ENCODE measurements around the gene TRAP1. TPM values are rescaled to one million over a fixed set of nuclear protein-coding genes. Genes with fewer than 3 reads are reported as not detected.

The TRAP1 gene
- 217 TPM for polyA plus RNA-seq (2013, experiment 1 of 2)
- polyA plus RNA-seq (2013, experiment 2 of 2) = 214 TPM

DNA sequence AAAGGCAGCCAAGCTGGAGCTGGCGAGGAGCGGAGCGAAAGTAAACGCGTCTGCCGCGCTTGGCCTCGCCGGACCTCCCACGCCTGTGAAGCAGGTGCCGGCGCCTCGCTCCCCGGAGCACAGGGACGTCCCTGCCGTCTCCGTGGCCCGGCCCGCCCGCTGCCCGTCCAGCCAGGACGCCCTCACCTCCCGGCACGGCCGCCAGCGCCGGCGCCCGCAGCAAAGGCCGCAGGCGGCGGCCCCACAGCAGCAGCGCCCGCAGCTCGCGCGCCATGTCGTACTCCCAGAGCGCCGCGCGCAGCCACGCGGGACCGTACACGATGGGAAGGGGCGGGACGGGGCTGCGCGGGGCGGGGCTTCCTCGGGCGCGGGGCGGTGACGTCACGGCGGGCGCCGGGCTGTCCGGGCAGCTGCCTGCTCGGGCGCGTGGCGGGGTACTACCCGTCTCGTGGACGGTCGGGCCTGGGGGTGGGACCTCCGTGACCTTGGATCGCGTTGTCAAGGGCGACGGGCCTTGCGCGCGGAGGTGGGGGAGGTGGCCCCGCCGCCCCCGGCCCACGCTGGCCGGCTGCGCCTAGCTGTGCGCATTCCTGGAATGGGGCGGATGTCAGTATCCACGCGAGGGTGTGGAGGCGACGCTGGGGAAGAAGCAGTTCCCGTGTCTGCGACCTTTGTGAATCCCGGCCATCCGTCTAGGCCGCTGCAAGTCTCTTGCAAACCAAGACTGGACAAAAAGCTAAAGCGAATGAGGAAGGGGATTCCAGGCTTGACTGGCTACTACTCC, at the start of gene TRAP1:
Gene TRAP1 (minus strand): TSS at position 290 of the 784 bp plus-strand sequence. CDS start 16 bp downstream, at position 274.
- Histone ChIP-seq H3K36me3 (ENCODE audit: control insufficient read depth, insufficient read depth, low read length) (no peaks in the 10 kb centered on the region), H2BK120ac (ENCODE audit: low read depth, low read length) (no peak within 1 kb of the TSS), H3K9ac (ENCODE audit: low read length) (peak within 1 kb of the TSS; percentile 93), H3K56ac (ENCODE audit: low read length) (peak within 1 kb of the TSS; percentile 97), H3K23ac (ENCODE audit: low read length) (no peak within 1 kb of the TSS), H3K4me3 (ENCODE audit: low read length) (peak within 1 kb of the TSS; percentile 96), H3K79me1 (ENCODE audit: low read length) (peaks cover 4% of the 10 kb centered on the region), H3K79me2 (ENCODE audit: control insufficient read depth, insufficient read depth, low read length) (peaks cover 31% of the 10 kb centered on the region), H3K4me1 (ENCODE audit: control insufficient read depth, low read depth, low read length) (no peaks in the 10 kb centered on the region), H2AK5ac (ENCODE audit: low read length) (no peak within 1 kb of the TSS), H3K4ac (ENCODE audit: low read depth, low read length) (peak within 1 kb of the TSS; percentile 99), H4K5ac (ENCODE audit: low read length) (no peak within 1 kb of the TSS), H3K27me3 (ENCODE audit: insufficient read depth, low read length, poor library complexity) (no peaks in the 10 kb centered on the region), H3K4me2 (ENCODE audit: low read length) (peak within 1 kb of the TSS; percentile 98), H2BK5ac (ENCODE audit: low read length) (peak within 1 kb of the TSS; percentile 76), H4K8ac (ENCODE audit: low read depth, low read length) (no peak within 1 kb of the TSS), H3K27ac (ENCODE audit: low read depth, low read length) (no peak within 1 kb of the TSS), H2BK15ac (replicated peaks; ENCODE audit: low read depth) (no peak within 1 kb of the TSS), H3K18ac (ENCODE audit: low read length) (peak within 1 kb of the TSS; percentile 57)
- no CpG with 5 or more reads among the region's 95 CpGs for WGBS (ENCODE audit: extremely low coverage, insufficient coverage, low lambda C conversion rate)
- peak; percentile 66 for DNase-seq

DNA sequence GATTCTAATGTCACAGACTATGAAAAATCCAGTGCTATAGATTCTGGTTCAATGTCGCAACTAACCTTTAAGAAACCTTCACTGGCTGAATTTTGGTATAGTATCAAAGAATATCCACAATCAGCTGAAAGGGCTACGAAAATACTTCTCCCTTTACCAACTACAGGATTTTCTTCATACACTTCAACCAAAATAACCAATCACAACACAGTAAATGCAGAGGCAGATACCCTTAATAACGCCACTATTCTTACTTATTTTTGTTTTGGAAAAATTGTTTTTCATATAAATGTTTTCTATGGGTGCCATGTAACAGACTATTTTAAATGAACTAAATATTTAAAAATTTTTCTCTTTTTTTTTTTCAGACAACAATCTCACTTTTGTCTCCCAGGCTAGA, 48.9 kb upstream of the TRAP1 start:
- Histone ChIP-seq H3K23ac (ENCODE audit: low read length) (no peak overlapping the region), H3K4ac (ENCODE audit: low read depth, low read length) (no peak overlapping the region), H4K5ac (ENCODE audit: low read length) (no peak overlapping the region), H2BK120ac (ENCODE audit: low read depth, low read length) (no peak overlapping the region), H3K79me2 (ENCODE audit: control insufficient read depth, insufficient read depth, low read length) (no peaks in the 10 kb centered on the region), H2BK15ac (replicated peaks; ENCODE audit: low read depth) (no peak overlapping the region), H3K4me3 (ENCODE audit: low read length) (no peak overlapping the region), H2AK5ac (ENCODE audit: low read length) (no peak overlapping the region), H3K4me1 (ENCODE audit: control insufficient read depth, low read depth, low read length) (no peaks in the 10 kb centered on the region), H3K4me2 (ENCODE audit: low read length) (no peak overlapping the region), H3K79me1 (ENCODE audit: low read length) (peaks cover 4% of the 10 kb centered on the region), H4K8ac (ENCODE audit: low read depth, low read length) (no peak overlapping the region), H2BK5ac (ENCODE audit: low read length) (no peak overlapping the region), H3K27me3 (ENCODE audit: insufficient read depth, low read length, poor library complexity) (no peaks in the 10 kb centered on the region), H3K27ac (ENCODE audit: low read depth, low read length) (no peak overlapping the region), H3K56ac (ENCODE audit: low read length) (no peak overlapping the region), H3K18ac (ENCODE audit: low read length) (no peak overlapping the region), H3K36me3 (ENCODE audit: control insufficient read depth, insufficient read depth, low read length) (peaks cover 15% of the 10 kb centered on the region), H3K9ac (ENCODE audit: low read length) (no peak overlapping the region)
- 100% methylated on average over 1 of the region's 3 CpGs for WGBS (ENCODE audit: extremely low coverage, insufficient coverage, low lambda C conversion rate)
- no peak for DNase-seq

DNA sequence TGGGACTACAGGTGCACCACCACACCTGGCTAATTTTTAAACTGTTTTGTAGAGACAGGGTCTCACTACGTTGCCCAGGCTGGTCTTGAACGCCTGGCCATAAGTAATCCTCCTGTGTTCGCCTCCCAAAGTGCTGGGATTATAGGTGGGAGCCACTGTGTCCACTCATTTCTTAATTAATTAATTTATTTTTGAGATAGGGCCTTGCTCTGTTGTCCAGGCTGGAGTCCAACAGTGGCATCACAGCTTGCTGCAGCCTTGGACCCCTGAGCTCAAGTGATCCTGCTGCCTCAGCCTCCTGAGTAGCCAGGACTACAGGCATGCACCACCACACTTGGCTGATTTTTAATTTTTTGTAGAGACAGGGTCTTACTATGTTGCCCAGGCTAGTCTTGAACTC, 47.1 kb upstream of the TRAP1 start:
- H3K4ac ChIP-seq (ENCODE audit: low read depth, low read length) = no peak overlapping the region
- H3K79me2 ChIP-seq (ENCODE audit: control insufficient read depth, insufficient read depth, low read length) = no peaks in the 10 kb centered on the region
- no peaks in the 10 kb centered on the region for H3K4me1 ChIP-seq (ENCODE audit: control insufficient read depth, low read depth, low read length)
- H3K56ac ChIP-seq (ENCODE audit: low read length) = no peak overlapping the region
- no peak overlapping the region for H3K23ac ChIP-seq (ENCODE audit: low read length)
- no peak overlapping the region for H4K8ac ChIP-seq (ENCODE audit: low read depth, low read length)
- no peak overlapping the region for H2BK15ac ChIP-seq (replicated peaks; ENCODE audit: low read depth)
- peaks cover 10% of the 10 kb centered on the region for H3K36me3 ChIP-seq (ENCODE audit: control insufficient read depth, insufficient read depth, low read length)
- no peak overlapping the region for H2BK5ac ChIP-seq (ENCODE audit: low read length)
- no peak overlapping the region for H2AK5ac ChIP-seq (ENCODE audit: low read length)
- no peak overlapping the region for H3K18ac ChIP-seq (ENCODE audit: low read length)
- H3K27ac ChIP-seq (ENCODE audit: low read depth, low read length) = no peak overlapping the region
- H2BK120ac ChIP-seq (ENCODE audit: low read depth, low read length) = no peak overlapping the region
- no peak overlapping the region for H4K5ac ChIP-seq (ENCODE audit: low read length)
- WGBS (ENCODE audit: extremely low coverage, insufficient coverage, low lambda C conversion rate) = no CpG with 5 or more reads among the region's 3 CpGs
- H3K4me2 ChIP-seq (ENCODE audit: low read length) = no peak overlapping the region
- DNase-seq = no peak
- H3K79me1 ChIP-seq (ENCODE audit: low read length) = peaks cover 4% of the 10 kb centered on the region
- H3K9ac ChIP-seq (ENCODE audit: low read length) = no peak overlapping the region
- no peak overlapping the region for H3K4me3 ChIP-seq (ENCODE audit: low read length)
- no peaks in the 10 kb centered on the region for H3K27me3 ChIP-seq (ENCODE audit: insufficient read depth, low read length, poor library complexity)

DNA sequence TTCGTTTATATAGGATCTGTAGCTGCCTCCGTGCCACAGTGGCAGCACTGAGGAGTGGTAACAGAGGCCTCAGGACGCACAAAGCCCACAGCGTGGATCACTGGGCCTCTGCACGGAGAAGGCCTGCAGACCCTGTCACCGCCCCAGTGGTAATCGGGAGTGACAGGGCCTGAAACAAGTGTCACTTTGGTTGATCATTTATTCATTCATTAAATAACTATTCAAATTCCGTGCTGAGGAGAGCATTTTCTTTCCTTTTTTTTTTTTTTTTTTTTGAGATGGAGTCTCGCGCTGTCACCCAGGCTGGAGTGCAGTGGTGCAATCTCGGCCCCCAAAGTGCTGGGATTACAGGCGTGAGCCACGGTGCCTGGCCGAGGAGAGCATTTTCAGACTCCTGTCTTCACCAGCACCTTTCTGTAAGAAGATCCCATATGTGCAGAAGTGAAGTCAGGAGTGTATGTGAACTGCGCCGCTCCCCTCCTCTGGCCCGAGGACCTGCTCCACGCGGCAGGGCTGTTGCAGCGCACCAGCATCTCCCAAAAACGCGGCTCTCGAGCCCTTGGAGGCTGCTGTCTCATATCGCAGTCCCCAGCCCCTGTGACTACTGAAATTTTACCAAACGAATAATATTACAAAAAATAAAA, 44.9 kb upstream of the TRAP1 start:
- H3K27ac ChIP-seq (ENCODE audit: low read depth, low read length) = no peak overlapping the region
- no peak overlapping the region for H3K9ac ChIP-seq (ENCODE audit: low read length)
- no peak overlapping the region for H3K4me2 ChIP-seq (ENCODE audit: low read length)
- H3K4ac ChIP-seq (ENCODE audit: low read depth, low read length) = no peak overlapping the region
- WGBS (ENCODE audit: extremely low coverage, insufficient coverage, low lambda C conversion rate) = no CpG with 5 or more reads among the region's 25 CpGs
- H2AK5ac ChIP-seq (ENCODE audit: low read length) = no peak overlapping the region
- no peak overlapping the region for H3K4me3 ChIP-seq (ENCODE audit: low read length)
- H4K8ac ChIP-seq (ENCODE audit: low read depth, low read length) = no peak overlapping the region
- H2BK5ac ChIP-seq (ENCODE audit: low read length) = no peak overlapping the region
- no peak overlapping the region for H3K18ac ChIP-seq (ENCODE audit: low read length)
- no peak overlapping the region for H2BK15ac ChIP-seq (replicated peaks; ENCODE audit: low read depth)
- H2BK120ac ChIP-seq (ENCODE audit: low read depth, low read length) = no peak overlapping the region
- no peak for DNase-seq
- no peaks in the 10 kb centered on the region for H3K27me3 ChIP-seq (ENCODE audit: insufficient read depth, low read length, poor library complexity)
- H3K56ac ChIP-seq (ENCODE audit: low read length) = no peak overlapping the region
- H3K79me1 ChIP-seq (ENCODE audit: low read length) = peaks cover 4% of the 10 kb centered on the region
- no peak overlapping the region for H3K23ac ChIP-seq (ENCODE audit: low read length)
- no peak overlapping the region for H4K5ac ChIP-seq (ENCODE audit: low read length)
- H3K79me2 ChIP-seq (ENCODE audit: control insufficient read depth, insufficient read depth, low read length) = no peaks in the 10 kb centered on the region
- H3K4me1 ChIP-seq (ENCODE audit: control insufficient read depth, low read depth, low read length) = no peaks in the 10 kb centered on the region
- peaks cover 11% of the 10 kb centered on the region for H3K36me3 ChIP-seq (ENCODE audit: control insufficient read depth, insufficient read depth, low read length)

DNA sequence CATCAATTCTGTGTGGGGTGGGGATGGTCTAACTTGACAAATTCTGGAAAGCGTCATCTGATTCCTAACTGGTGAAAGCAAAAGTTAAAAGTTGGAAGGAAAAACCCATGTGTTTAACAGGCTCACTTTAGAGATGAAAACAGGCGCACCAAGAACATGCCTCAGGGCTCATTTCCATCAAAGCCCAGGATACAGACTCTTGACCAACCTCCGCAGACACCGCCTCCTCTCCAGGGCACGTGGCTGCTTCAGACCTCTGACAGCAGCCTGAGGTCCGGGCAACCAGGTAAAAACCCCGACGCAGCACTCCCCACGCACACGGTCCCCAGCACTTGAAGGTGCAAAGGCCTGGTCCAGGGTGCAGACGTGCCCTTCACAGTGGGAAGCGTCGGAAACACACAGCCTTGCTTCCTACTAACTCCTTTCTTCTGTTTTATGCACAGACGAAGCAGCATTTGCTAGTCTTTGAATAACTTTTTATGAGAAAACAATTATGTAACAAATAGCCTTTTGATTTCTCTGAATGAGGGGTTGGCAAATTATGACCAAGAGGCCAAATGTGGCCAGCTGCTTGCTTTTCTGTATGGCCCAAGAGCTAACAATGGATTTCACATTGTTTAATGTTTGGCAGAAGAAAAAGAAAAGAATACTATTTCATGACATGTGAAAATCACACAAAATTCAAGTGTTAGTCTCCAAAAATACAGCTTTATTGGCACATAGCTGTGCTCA, 44.2 kb upstream of the TRAP1 start:
- no peak overlapping the region for H3K23ac ChIP-seq (ENCODE audit: low read length)
- peaks cover 4% of the 10 kb centered on the region for H3K79me1 ChIP-seq (ENCODE audit: low read length)
- no peaks in the 10 kb centered on the region for H3K79me2 ChIP-seq (ENCODE audit: control insufficient read depth, insufficient read depth, low read length)
- H3K56ac ChIP-seq (ENCODE audit: low read length) = no peak overlapping the region
- H2BK120ac ChIP-seq (ENCODE audit: low read depth, low read length) = no peak overlapping the region
- WGBS (ENCODE audit: extremely low coverage, insufficient coverage, low lambda C conversion rate) = no CpG with 5 or more reads among the region's 14 CpGs
- H3K27ac ChIP-seq (ENCODE audit: low read depth, low read length) = no peak overlapping the region
- no peak overlapping the region for H2AK5ac ChIP-seq (ENCODE audit: low read length)
- DNase-seq = no peak
- no peak overlapping the region for H2BK15ac ChIP-seq (replicated peaks; ENCODE audit: low read depth)
- H3K18ac ChIP-seq (ENCODE audit: low read length) = no peak overlapping the region
- H4K8ac ChIP-seq (ENCODE audit: low read depth, low read length) = no peak overlapping the region
- no peaks in the 10 kb centered on the region for H3K27me3 ChIP-seq (ENCODE audit: insufficient read depth, low read length, poor library complexity)
- no peak overlapping the region for H3K4me2 ChIP-seq (ENCODE audit: low read length)
- H3K4me1 ChIP-seq (ENCODE audit: control insufficient read depth, low read depth, low read length) = no peaks in the 10 kb centered on the region
- no peak overlapping the region for H3K4ac ChIP-seq (ENCODE audit: low read depth, low read length)
- peaks cover 9% of the 10 kb centered on the region for H3K36me3 ChIP-seq (ENCODE audit: control insufficient read depth, insufficient read depth, low read length)
- H3K4me3 ChIP-seq (ENCODE audit: low read length) = no peak overlapping the region
- H2BK5ac ChIP-seq (ENCODE audit: low read length) = no peak overlapping the region
- H4K5ac ChIP-seq (ENCODE audit: low read length) = no peak overlapping the region
- H3K9ac ChIP-seq (ENCODE audit: low read length) = no peak overlapping the region
